ENCODE data around the gene DPP6. TPM values are rescaled to one million over a fixed set of nuclear protein-coding genes. Genes with fewer than 3 reads are reported as not detected.

DPP6 gene
- total and polyA plus RNA-seq, 7 donors: 0.18 to 1.8 (median 0.57) TPM

DNA sequence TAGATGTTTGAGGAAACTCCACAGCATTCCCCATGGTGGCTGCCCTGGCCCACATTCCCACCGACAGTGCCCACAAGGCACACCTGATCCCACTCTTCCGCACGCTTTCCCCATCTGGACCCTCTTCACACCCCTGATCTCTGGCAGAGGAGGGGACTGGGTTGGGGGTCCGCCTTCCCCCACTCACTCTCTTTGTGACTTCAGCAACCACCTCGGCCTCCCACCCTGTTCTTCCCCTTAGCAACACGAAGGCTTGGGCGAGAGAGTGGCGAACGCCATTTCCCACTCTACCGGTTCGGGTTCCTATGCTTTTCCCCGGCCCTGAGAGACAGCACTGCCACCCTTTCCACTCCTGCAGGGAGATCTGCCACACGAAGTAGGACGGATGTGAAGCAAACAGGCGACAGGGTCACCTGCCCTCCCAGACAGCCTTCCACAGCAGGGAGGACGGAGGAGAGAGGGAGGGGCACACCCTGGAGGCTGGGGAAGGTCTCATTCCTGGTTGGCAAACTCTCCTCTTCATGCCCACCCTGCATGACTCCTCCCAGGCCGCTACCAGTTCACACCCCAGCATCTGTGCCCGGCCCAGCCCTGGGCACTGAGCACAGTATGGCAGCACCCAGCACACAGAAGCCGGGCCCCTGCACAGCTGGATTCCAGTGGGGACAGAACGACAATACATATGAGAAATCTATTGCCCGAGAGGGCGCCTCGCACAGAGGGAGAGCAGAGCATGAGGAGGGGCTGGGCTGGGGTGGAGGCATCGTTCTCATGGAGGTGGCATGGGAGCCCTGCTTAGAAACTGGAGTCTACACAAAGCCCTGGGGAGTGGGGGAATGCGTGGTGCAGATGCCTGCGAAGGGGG, 857.3 kb downstream of the DPP6 start:
- Histone ChIP-seq H3K36me3 (ENCODE audit: insufficient read depth in 1 of 2, low read depth in 1 of 2) (no peaks in the 10 kb centered on the region), H3K9me3 (no peaks in the 10 kb centered on the region), H3K27ac (no peak overlapping the region), H3K27me3 (ENCODE audit: insufficient read depth in 3 of 3, low read length in 2 of 3) (peaks cover 0 to 22% (median under 1%) of the 10 kb centered on the region in 3 donors), H3K4me1 (no peaks in the 10 kb centered on the region), H3K4me3 (no peak overlapping the region)
- intact Hi-C loops (cut with DNase I): loop anchor here in 1 of 2 donors (5.0 kb wide), 1 partner anchor 283 kb away; no protein-coding TSS in a partner anchor
- DNase-seq: no peak
- no peak for ATAC-seq
- no peak for TF ChIP-seq CTCF (IDR thresholded peaks at IDR 0.05)
- WGBS, 3 donors: 81 to 84% (median 81%) methylated on average over 26 of the region's 26 CpGs

DNA sequence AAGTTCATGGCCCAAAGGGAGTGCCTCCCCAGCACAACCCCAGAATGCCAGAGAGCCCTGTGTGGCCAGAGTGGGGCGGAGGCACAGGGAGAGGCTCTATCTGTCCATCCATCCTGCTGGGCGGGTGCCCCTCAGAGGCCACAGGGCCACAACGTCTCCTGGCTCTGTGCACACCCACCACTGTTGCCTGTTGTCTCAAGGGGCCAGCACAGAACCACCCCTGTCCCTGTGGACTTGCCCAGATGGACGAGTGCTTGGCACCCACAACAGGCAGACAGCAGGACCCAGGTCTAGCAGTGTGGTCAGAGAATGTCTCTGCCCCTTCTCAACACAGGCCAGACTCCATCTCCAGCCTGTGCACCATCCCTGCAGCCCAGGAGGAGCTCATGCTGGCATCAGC, 857.9 kb downstream of the DPP6 start:
- H3K4me3 ChIP-seq: no peak overlapping the region
- no peaks in the 10 kb centered on the region for H3K36me3 ChIP-seq (ENCODE audit: insufficient read depth in 1 of 2, low read depth in 1 of 2)
- no peaks in the 10 kb centered on the region for H3K4me1 ChIP-seq
- DNase-seq (no peak), ATAC-seq (no peak)
- TF ChIP-seq CTCF (IDR thresholded peaks at IDR 0.05): no peak
- peaks cover 0 to 28% (median 0%) of the 10 kb centered on the region in 3 donors for H3K27me3 ChIP-seq (ENCODE audit: insufficient read depth in 3 of 3, low read length in 2 of 3)
- intact Hi-C loops (cut with DNase I): loop anchor here in 1 of 2 donors (5.0 kb wide), 1 partner anchor 282 kb away; no protein-coding TSS in a partner anchor
- no peaks in the 10 kb centered on the region for H3K9me3 ChIP-seq
- H3K27ac ChIP-seq: no peak overlapping the region
- WGBS, 3 donors: 59 to 73% (median 65%) methylated on average over 4 of the region's 4 CpGs

GRCh38 chr7:154910977-154911376, 858.8 kb downstream of the DPP6 start:
- Histone ChIP-seq H3K4me1 (no peaks in the 10 kb centered on the region), H3K36me3 (ENCODE audit: insufficient read depth in 1 of 2, low read depth in 1 of 2) (no peaks in the 10 kb centered on the region), H3K4me3 (no peak overlapping the region), H3K27ac (no peak overlapping the region), H3K9me3 (no peaks in the 10 kb centered on the region), H3K27me3 (ENCODE audit: insufficient read depth in 3 of 3, low read length in 2 of 3) (peaks cover 0 to 28% (median 0%) of the 10 kb centered on the region in 3 donors)
- no peak for TF ChIP-seq CTCF (IDR thresholded peaks at IDR 0.05)
- DNase-seq: no peak
- WGBS, 3 donors: 83 to 97% (median 95%) methylated on average over 4 of the region's 4 CpGs
- intact Hi-C loops (cut with DNase I): loop anchor here in 1 of 2 donors (5.0 kb wide), 1 partner anchor 281 kb away; no protein-coding TSS in a partner anchor
- no peak for ATAC-seq

- Histone ChIP-seq H3K27ac (no peak overlapping the region), H3K36me3 (ENCODE audit: insufficient read depth in 1 of 2, low read depth in 1 of 2) (no peaks in the 10 kb centered on the region), H3K4me1 (no peaks in the 10 kb centered on the region), H3K9me3 (no peaks in the 10 kb centered on the region), H3K27me3 (ENCODE audit: insufficient read depth in 3 of 3, low read length in 2 of 3) (peaks cover 0 to 28% (median 1%) of the 10 kb centered on the region in 3 donors), H3K4me3 (no peak overlapping the region)
- 90 to 92% (median 92%) methylated on average over 2 of the region's 2 CpGs for WGBS, 3 donors
- ATAC-seq (no peak), DNase-seq (no peak)
- intact Hi-C loops (cut with DNase I): loop anchor here in 1 of 2 donors (5.0 kb wide), 1 partner anchor 281 kb away; no protein-coding TSS in a partner anchor
- no peak for TF ChIP-seq CTCF (IDR thresholded peaks at IDR 0.05)
Observed at GRCh38 chr7:154911411-154911810, 859.2 kb downstream of the DPP6 start.
